WTC11 (cell line): ENCODE measurements around the gene IRF8. TPM values are rescaled to one million over a fixed set of nuclear protein-coding genes. Genes with fewer than 3 reads are reported as not detected.

ENCODE experiments used
- ATAC-seq: fragments of 200-7000 bp; cut with Tn5 transposase; 2 replicates; pipeline ENCODE4 v1.10.0; 2021; ENCODE audit warnings: mild to moderate bottlenecking, moderate library complexity
- CTCF ChIA-PET: fragments of 300-600 bp; sonication (Branson Sonifier 250); formaldehyde crosslinking; loops from one replicate; lab custom pipeline; 2021; ENCODE audit warnings: antibody characterized with exemption; lab: Charles Lee
- POLR2A ChIA-PET: fragments of 350-600 bp; sonication (Branson Sonifier 250); formaldehyde crosslinking; loops from one replicate; lab custom pipeline; 2021; ENCODE audit warnings: antibody characterized with exemption; lab: Charles Lee
- DNase-seq: peaks from one replicate; pipeline ENCODE4 v3.0.0; 2021; ENCODE audit warnings: low spot score
- H3K27ac Mint-ChIP-seq: 2 replicates; pipeline ENCODE4 v1.8.0; 2021; ENCODE audit warnings: mixed read lengths
- H3K27me3 Mint-ChIP-seq: 2 replicates; pipeline ENCODE4 v1.8.0; 2021; ENCODE audit warnings: low read depth, mild to moderate bottlenecking, moderate library complexity, mixed read lengths
- H3K36me3 Mint-ChIP-seq: 2 replicates; pipeline ENCODE4 v1.8.0; 2021; ENCODE audit warnings: mixed read lengths
- H3K4me1 Mint-ChIP-seq: 2 replicates; pipeline ENCODE4 v1.8.0; 2022; ENCODE audit warnings: mixed read lengths
- H3K4me3 Mint-ChIP-seq: 2 replicates; pipeline ENCODE4 v1.8.0; 2021; ENCODE audit warnings: mild to moderate bottlenecking, moderate library complexity, mixed read lengths
- H3K9me3 Mint-ChIP-seq: 2 replicates; pipeline ENCODE4 v1.8.0; 2021; ENCODE audit warnings: mixed read lengths
- FOXJ3 ChIP-seq: sonication (generic); formaldehyde crosslinking; IDR thresholded peaks from 2 replicates; pipeline ENCODE4 v1.9.0; 2021; ENCODE audit warnings: missing genetic modification reagents, mild to moderate bottlenecking, borderline replicate concordance
- FOXP1 ChIP-seq: sonication (generic); formaldehyde crosslinking; IDR thresholded peaks from 2 replicates; pipeline ENCODE4 v1.8.0; 2022; ENCODE audit warnings: missing genetic modification reagents, mild to moderate bottlenecking, moderate library complexity, borderline replicate concordance
- IRF2 ChIP-seq: sonication (generic); formaldehyde crosslinking; IDR thresholded peaks from 2 replicates; pipeline ENCODE4 v1.8.0; 2022; ENCODE audit warnings: low read depth, missing genetic modification reagents, borderline replicate concordance
- NR2C2 ChIP-seq: sonication (generic); formaldehyde crosslinking; IDR thresholded peaks from 2 replicates; pipeline ENCODE4 v1.8.0; 2022; ENCODE audit warnings: mild to moderate bottlenecking, missing genetic modification reagents
- SMAD3 ChIP-seq: sonication (generic); formaldehyde crosslinking; IDR thresholded peaks from 2 replicates; pipeline ENCODE4 v1.8.0; 2022; ENCODE audit warnings: missing genetic modification reagents, mild to moderate bottlenecking, borderline replicate concordance
- SOX15 ChIP-seq: fragments of 250-450 bp; sonication (Bioruptor Pico); IDR thresholded peaks from 2 replicates; pipeline ENCODE4 v1.9.0; 2021; ENCODE audit warnings: mild to moderate bottlenecking
- TCF7 ChIP-seq: sonication (generic); formaldehyde crosslinking; IDR thresholded peaks from 2 replicates; pipeline ENCODE4 v1.8.0; 2022; ENCODE audit warnings: mild to moderate bottlenecking, low read depth, missing genetic modification reagents, moderate library complexity
- ZBTB21 ChIP-seq: sonication (generic); formaldehyde crosslinking; IDR thresholded peaks from 2 replicates; pipeline ENCODE4 v1.8.1; 2023; ENCODE audit warnings: mild to moderate bottlenecking, missing genetic modification reagents, borderline replicate concordance
- ZNF219 ChIP-seq: sonication (generic); formaldehyde crosslinking; IDR thresholded peaks from 2 replicates; pipeline ENCODE4 v1.8.0; 2023; ENCODE audit warnings: missing genetic modification reagents, mild to moderate bottlenecking, borderline replicate concordance
- ZNF423 ChIP-seq: fragments of 250-450 bp; sonication (Bioruptor Pico); IDR thresholded peaks from 2 replicates; pipeline ENCODE4 v2.1.2; 2022; ENCODE audit warnings: mild to moderate bottlenecking, moderate library complexity
- ZNF671 ChIP-seq: fragments of 250-450 bp; sonication (Bioruptor Pico); IDR thresholded peaks from 2 replicates; pipeline ENCODE4 v1.8.0; 2021; ENCODE audit warnings: mild to moderate bottlenecking
- total RNA-seq: library from RNA; stranded (reverse); gene quantifications from 3 replicates; pipeline ENCODE4 v1.2.3, GENCODE V29; 2021
- TF ChIP-seq, protein P1 (sequence below): sonication (generic); formaldehyde crosslinking; conservative IDR thresholded peaks from 2 replicates; pipeline ENCODE4 v1.8.1; 2022; ENCODE audit warnings: mild to moderate bottlenecking, missing genetic modification reagents
- TF ChIP-seq, protein P2 (sequence below): fragments of 250-450 bp; sonication (Bioruptor Pico); IDR thresholded peaks from 2 replicates; pipeline ENCODE4 v1.9.0; 2021; ENCODE audit warnings: moderate library complexity, mild to moderate bottlenecking, inconsistent platforms, borderline replicate concordance
- TF ChIP-seq, protein P3 (sequence below): fragments of 250-450 bp; sonication (Bioruptor Pico); conservative IDR thresholded peaks from 2 replicates; pipeline ENCODE4 v1.9.0; 2021; ENCODE audit warnings: mild to moderate bottlenecking
- TF ChIP-seq, protein P4 (sequence below): sonication (generic); formaldehyde crosslinking; IDR thresholded peaks from 2 replicates; pipeline ENCODE4 v1.8.1; 2023; ENCODE audit warnings: mild to moderate bottlenecking, missing genetic modification reagents
- TF ChIP-seq, protein P5 (sequence below): sonication (generic); formaldehyde crosslinking; IDR thresholded peaks from 2 replicates; pipeline ENCODE4 v1.8.0; 2023; ENCODE audit warnings: missing genetic modification reagents, mild to moderate bottlenecking, borderline replicate concordance
- TF ChIP-seq, protein P6 (sequence below): sonication (generic); formaldehyde crosslinking; IDR thresholded peaks from 2 replicates; pipeline ENCODE4 v1.8.0; 2022; ENCODE audit warnings: mild to moderate bottlenecking, missing genetic modification reagents
- TF ChIP-seq, protein P7 (sequence below): fragments of 250-450 bp; sonication (Bioruptor Pico); IDR thresholded peaks from 2 replicates; pipeline ENCODE4 v1.9.0; 2021; ENCODE audit warnings: mild to moderate bottlenecking

Gene IRF8
- total RNA-seq, 1 experiment from 2014 or later: 1.1 TPM

DNA sequence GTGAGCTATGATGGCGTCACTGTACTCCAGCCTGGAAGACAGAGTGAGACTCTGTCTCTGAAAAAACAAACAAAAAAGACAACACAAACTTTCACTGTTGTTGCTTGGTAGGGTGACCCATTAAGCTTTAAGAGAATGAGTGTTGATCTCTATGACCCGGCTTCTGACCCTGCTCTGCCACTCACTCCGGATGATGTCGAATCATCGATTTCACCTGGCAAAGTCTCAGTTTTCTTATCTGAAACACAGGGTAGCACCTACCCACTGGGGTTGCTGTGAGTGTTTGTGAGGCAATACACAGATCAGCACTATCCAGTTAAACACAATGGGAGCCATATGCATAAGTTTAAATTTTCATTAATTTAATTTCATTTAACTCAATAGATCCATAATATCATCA is 20.6 kb upstream of the IRF8 start:
- Mint-ChIP-seq H3K27me3 (peaks cover 18% of the 10 kb centered on the region), H3K4me3 (no peak overlapping the region), H3K27ac (no peak overlapping the region), H3K9me3 (peaks cover 5% of the 10 kb centered on the region; the same call in 1 of the 2 replicates), H3K4me1 (no peaks in the 10 kb centered on the region), H3K36me3 (no peaks in the 10 kb centered on the region)
- ChIA-PET POLR2A (no interaction called here), CTCF (interaction anchor here (1.2 to 2.5 kb wide), 2 partner anchors 57 to 138 kb away, joined by 4 to 13 read pairs; no protein-coding TSS in a partner anchor)
- TF ChIP-seq, protein P1, sequence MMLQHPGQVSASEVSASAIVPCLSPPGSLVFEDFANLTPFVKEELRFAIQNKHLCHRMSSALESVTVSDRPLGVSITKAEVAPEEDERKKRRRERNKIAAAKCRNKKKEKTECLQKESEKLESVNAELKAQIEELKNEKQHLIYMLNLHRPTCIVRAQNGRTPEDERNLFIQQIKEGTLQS (CRISPR knock-in tag): no peak
- TF ChIP-seq ZNF219: no peak
- no peak for TF ChIP-seq ZNF423
- no peak for TF ChIP-seq TCF7 (CRISPR knock-in tag)
- DNase-seq: no peak
- no peak for ATAC-seq

DNA sequence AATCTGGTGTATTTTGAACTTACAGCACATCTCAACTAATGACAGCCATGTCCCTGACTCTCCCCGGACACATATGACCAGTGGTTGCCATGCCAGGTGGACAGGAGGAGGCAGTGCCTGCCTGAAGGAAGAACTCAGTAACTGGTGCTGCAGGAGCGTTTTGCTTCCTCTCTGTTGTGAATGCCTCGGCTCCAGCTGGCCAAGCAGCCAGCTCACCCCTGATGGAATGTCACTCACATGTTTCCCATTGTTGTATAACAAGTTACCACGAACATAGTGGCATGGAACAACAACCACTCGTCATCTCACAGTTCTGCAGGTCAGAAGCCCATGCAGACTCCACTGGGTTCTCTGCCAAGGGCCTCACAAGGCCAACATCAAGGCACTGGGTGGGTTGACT is 20.1 kb upstream of the IRF8 start:
- ChIA-PET POLR2A (no interaction called here), CTCF (interaction anchor here (1.2 to 2.5 kb wide), 2 partner anchors 58 to 137 kb away, joined by 4 to 13 read pairs; no protein-coding TSS in a partner anchor)
- Mint-ChIP-seq H3K4me1 (no peaks in the 10 kb centered on the region), H3K4me3 (no peak overlapping the region), H3K9me3 (peaks cover 5% of the 10 kb centered on the region; the same call in 1 of the 2 replicates), H3K27me3 (peaks cover 21% of the 10 kb centered on the region), H3K36me3 (no peaks in the 10 kb centered on the region), H3K27ac (no peak overlapping the region)
- ATAC-seq: no peak
- DNase-seq: no peak
- TF ChIP-seq, protein P2, sequence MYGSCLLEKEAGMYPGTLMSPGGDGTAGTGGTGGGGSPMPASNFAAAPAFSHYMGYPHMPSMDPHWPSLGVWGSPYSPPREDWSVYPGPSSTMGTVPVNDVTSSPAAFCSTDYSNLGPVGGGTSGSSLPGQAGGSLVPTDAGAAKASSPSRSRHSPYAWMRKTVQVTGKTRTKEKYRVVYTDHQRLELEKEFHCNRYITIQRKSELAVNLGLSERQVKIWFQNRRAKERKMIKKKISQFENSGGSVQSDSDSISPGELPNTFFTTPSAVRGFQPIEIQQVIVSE (CRISPR knock-in tag): no peak

DNA sequence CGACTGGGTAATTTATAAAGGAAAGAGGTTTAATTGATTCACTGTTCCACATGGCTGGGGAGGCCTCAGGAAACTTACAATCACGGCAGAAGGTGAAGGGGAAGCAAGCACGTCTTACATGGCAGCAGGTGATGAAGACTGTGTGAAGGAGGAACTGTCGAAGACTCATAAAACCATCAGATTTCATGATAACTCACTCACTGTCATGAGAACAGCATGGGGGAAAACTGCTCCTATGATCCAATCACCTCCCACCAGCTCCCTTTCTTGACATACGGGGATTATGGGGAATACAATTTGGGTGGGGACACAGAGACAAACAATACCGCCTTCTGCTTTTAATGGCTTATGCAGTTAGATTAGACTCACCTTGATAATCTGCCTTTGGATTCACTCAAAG is 19.4 kb upstream of the IRF8 start:
- CTCF ChIA-PET: interaction anchor here (2.5 kb wide), 1 partner anchor 58 kb away, joined by 13 read pairs; no protein-coding TSS in a partner anchor
- TF ChIP-seq NR2C2 (CRISPR knock-in tag) (no peak), TCF7 (CRISPR knock-in tag) (no peak), FOXJ3 (no peak), ZNF671 (CRISPR knock-in tag) (no peak), SMAD3 (no peak), ZBTB21 (CRISPR knock-in tag) (no peak), IRF2 (CRISPR knock-in tag) (no peak), SOX15 (CRISPR knock-in tag) (no peak), FOXP1 (CRISPR knock-in tag) (no peak)
- TF ChIP-seq, protein P3, sequence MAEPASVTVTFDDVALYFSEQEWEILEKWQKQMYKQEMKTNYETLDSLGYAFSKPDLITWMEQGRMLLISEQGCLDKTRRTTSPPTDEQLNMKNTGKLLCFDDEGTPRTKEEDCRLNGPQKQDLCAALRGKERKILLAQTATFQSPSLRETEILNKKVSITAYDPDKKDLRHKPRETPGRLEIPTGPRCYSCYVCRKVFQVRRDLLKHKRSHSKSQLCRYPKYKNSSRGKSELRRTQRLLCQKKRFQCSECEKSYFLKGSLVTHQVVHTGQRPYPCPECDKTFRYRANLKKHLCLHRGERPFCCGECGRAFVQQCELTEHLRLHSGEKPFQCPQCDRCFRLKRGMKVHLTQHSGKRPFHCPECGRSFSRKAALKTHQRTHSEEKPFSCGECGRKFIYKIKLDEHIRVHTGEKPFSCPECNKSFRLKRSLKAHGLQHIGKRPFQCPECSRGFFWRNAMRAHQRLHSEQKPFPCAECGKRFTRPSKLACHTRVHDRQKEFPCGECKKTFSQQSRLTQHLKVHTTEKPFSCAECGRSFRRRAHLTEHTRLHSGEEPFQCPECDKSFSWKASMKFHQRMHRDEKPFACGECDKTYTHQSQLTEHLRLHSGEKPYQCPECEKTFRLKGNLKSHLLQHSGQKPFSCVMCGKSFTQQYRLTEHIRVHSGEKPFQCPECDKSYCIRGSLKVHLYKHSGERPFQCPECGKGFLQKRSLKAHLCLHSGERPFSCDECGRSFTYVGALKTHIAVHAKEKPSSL: no peak
- TF ChIP-seq, protein P4, sequence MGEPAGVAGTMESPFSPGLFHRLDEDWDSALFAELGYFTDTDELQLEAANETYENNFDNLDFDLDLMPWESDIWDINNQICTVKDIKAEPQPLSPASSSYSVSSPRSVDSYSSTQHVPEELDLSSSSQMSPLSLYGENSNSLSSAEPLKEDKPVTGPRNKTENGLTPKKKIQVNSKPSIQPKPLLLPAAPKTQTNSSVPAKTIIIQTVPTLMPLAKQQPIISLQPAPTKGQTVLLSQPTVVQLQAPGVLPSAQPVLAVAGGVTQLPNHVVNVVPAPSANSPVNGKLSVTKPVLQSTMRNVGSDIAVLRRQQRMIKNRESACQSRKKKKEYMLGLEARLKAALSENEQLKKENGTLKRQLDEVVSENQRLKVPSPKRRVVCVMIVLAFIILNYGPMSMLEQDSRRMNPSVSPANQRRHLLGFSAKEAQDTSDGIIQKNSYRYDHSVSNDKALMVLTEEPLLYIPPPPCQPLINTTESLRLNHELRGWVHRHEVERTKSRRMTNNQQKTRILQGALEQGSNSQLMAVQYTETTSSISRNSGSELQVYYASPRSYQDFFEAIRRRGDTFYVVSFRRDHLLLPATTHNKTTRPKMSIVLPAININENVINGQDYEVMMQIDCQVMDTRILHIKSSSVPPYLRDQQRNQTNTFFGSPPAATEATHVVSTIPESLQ (CRISPR knock-in tag): no peak
- TF ChIP-seq, protein P5, sequence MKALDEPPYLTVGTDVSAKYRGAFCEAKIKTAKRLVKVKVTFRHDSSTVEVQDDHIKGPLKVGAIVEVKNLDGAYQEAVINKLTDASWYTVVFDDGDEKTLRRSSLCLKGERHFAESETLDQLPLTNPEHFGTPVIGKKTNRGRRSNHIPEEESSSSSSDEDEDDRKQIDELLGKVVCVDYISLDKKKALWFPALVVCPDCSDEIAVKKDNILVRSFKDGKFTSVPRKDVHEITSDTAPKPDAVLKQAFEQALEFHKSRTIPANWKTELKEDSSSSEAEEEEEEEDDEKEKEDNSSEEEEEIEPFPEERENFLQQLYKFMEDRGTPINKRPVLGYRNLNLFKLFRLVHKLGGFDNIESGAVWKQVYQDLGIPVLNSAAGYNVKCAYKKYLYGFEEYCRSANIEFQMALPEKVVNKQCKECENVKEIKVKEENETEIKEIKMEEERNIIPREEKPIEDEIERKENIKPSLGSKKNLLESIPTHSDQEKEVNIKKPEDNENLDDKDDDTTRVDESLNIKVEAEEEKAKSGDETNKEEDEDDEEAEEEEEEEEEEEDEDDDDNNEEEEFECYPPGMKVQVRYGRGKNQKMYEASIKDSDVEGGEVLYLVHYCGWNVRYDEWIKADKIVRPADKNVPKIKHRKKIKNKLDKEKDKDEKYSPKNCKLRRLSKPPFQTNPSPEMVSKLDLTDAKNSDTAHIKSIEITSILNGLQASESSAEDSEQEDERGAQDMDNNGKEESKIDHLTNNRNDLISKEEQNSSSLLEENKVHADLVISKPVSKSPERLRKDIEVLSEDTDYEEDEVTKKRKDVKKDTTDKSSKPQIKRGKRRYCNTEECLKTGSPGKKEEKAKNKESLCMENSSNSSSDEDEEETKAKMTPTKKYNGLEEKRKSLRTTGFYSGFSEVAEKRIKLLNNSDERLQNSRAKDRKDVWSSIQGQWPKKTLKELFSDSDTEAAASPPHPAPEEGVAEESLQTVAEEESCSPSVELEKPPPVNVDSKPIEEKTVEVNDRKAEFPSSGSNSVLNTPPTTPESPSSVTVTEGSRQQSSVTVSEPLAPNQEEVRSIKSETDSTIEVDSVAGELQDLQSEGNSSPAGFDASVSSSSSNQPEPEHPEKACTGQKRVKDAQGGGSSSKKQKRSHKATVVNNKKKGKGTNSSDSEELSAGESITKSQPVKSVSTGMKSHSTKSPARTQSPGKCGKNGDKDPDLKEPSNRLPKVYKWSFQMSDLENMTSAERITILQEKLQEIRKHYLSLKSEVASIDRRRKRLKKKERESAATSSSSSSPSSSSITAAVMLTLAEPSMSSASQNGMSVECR (CRISPR knock-in tag): no peak
- TF ChIP-seq, protein P6, sequence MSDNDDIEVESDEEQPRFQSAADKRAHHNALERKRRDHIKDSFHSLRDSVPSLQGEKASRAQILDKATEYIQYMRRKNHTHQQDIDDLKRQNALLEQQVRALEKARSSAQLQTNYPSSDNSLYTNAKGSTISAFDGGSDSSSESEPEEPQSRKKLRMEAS (CRISPR knock-in tag): no peak
- TF ChIP-seq, protein P1 (CRISPR knock-in tag): no peak
- TF ChIP-seq, protein P7, sequence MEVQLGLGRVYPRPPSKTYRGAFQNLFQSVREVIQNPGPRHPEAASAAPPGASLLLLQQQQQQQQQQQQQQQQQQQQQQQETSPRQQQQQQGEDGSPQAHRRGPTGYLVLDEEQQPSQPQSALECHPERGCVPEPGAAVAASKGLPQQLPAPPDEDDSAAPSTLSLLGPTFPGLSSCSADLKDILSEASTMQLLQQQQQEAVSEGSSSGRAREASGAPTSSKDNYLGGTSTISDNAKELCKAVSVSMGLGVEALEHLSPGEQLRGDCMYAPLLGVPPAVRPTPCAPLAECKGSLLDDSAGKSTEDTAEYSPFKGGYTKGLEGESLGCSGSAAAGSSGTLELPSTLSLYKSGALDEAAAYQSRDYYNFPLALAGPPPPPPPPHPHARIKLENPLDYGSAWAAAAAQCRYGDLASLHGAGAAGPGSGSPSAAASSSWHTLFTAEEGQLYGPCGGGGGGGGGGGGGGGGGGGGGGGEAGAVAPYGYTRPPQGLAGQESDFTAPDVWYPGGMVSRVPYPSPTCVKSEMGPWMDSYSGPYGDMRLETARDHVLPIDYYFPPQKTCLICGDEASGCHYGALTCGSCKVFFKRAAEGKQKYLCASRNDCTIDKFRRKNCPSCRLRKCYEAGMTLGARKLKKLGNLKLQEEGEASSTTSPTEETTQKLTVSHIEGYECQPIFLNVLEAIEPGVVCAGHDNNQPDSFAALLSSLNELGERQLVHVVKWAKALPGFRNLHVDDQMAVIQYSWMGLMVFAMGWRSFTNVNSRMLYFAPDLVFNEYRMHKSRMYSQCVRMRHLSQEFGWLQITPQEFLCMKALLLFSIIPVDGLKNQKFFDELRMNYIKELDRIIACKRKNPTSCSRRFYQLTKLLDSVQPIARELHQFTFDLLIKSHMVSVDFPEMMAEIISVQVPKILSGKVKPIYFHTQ (CRISPR knock-in tag): no peak
- POLR2A ChIA-PET: no interaction called here
- ATAC-seq (no peak), DNase-seq (no peak)
- Mint-ChIP-seq H3K27me3 (peaks cover 28% of the 10 kb centered on the region), H3K9me3 (peaks cover 5% of the 10 kb centered on the region; the same call in 1 of the 2 replicates), H3K27ac (no peak overlapping the region), H3K4me1 (no peaks in the 10 kb centered on the region), H3K36me3 (no peaks in the 10 kb centered on the region), H3K4me3 (no peak overlapping the region)
